ENCODE data around the gene TMEM190. TPM values are rescaled to one million over a fixed set of nuclear protein-coding genes. Genes with fewer than 3 reads are reported as not detected.

The TMEM190 gene
- total RNA-seq, 1 experiment from 2014 or later, result not detected

- ChIA-PET RAD21 (ENCODE audit: low non-redundant PET in 1 of 2, low total read pairs in 2 of 2, uncharacterized antibody in 2 of 2, unreplicated experiment in 2 of 2) (interaction anchor here in 1 of 2 experiments (1.3 kb wide), 1 partner anchor 45 kb away, joined by 4 read pairs; the partner anchor contains the start of gene TMEM238), CTCF (interaction anchor here (0.7 to 1.5 kb wide), 6 partner anchors 10 to 198 kb away, joined by 3 to 15 read pairs (median 4); partner anchors contain the start of gene HSPBP1), POLR2A (interaction anchor here (0.6 to 1.6 kb wide), 16 partner anchors 10 to 235 kb away, joined by 3 to 18 read pairs (median 4); partner anchors contain the start of genes HSPBP1, PPP6R1, PTPRH and TMEM238)
- peaks cover 9 to 33% of the 10 kb centered on the region in 2 experiments for H3K4me1 ChIP-seq (ENCODE audit: control insufficient read depth in 1 of 2, insufficient read depth in 2 of 2, low read length in 2 of 2)
- H2AFZ ChIP-seq (ENCODE audit: low read depth, low read length, poor library complexity, severe bottlenecking), result peak within 1 kb of the TSS; percentile 70
- no peaks in the 10 kb centered on the region for H4K20me1 ChIP-seq (ENCODE audit: insufficient read depth)
- H3K79me2 ChIP-seq (ENCODE audit: insufficient read depth, low read length), result peaks cover 9% of the 10 kb centered on the region; the same call in 1 of the 2 replicates
- H3K27me3 ChIP-seq (ENCODE audit: insufficient read depth, low read length), result no peaks in the 10 kb centered on the region
- peak within 1 kb of the TSS; percentile 85 for H3K9ac ChIP-seq (ENCODE audit: low read length)
- ATAC-seq (peak; percentile 85), DNase-seq (ENCODE audit: low read depth, low spot score) (peak; percentile 100)
- no peaks in the 10 kb centered on the region for H3K9me2 ChIP-seq (ENCODE audit: insufficient read depth)
- peak within 1 kb of the TSS; percentile 74 to 83 for H3K4me3 ChIP-seq (replicated peaks in 1 of 2; ENCODE audit: low read depth in 1 of 2, low read length in 2 of 2)
- H3K9me3 ChIP-seq (ENCODE audit: control insufficient read depth in 1 of 2, insufficient read depth in 1 of 2, low read depth in 1 of 2, low read length in 2 of 2), result no peaks in the 10 kb centered on the region
- peak within 1 kb of the TSS; percentile 98 for H3K4me2 ChIP-seq (ENCODE audit: low read length)
- H3K27ac ChIP-seq (ENCODE audit: low read depth, low read length), result peak within 1 kb of the TSS; percentile 92
- H3K36me3 ChIP-seq (ENCODE audit: control insufficient read depth in 1 of 2, insufficient read depth in 2 of 2, low read length in 2 of 2), result peaks cover 4 to 5% of the 10 kb centered on the region in 2 experiments; a peak in 3 of 4 replicates
- intact Hi-C loops (cut with micrococcal nuclease), result loop anchor here (2.0 kb wide), 1 partner anchor 46 kb away; the partner anchor contains the start of genes RPL28 and TMEM238
- TF ChIP-seq CBX3 (IDR thresholded peaks at IDR 0.05; ENCODE audit: low read depth) (no peak), EGR1 (IDR thresholded peaks at IDR 0.05; ENCODE audit: low read depth) (peak; percentile 86), EZH2 (IDR thresholded peaks at IDR 0.05) (no peak), EZH2phosphoT487 (IDR thresholded peaks at IDR 0.05; ENCODE audit: borderline replicate concordance) (no peak), CTCF (IDR thresholded peaks at IDR 0.05 in 2 of 3, conservative IDR thresholded peaks at IDR 0.05 in 1 of 3; ENCODE audit: borderline replicate concordance in 1 of 3, insufficient read depth in 1 of 3, low read depth in 2 of 3, low read length in 2 of 3) (0 out of 6 replicates have a peak, but pooled peaks of 1 of the 3 experiments have one; percentile 17), SP1 (IDR thresholded peaks at IDR 0.05; ENCODE audit: low read depth) (peak; percentile 99), TCF7L2 (IDR thresholded peaks at IDR 0.05; ENCODE audit: borderline replicate concordance, extremely low read depth, insufficient read depth, insufficient read length) (peak; percentile 73), MAX (IDR thresholded peaks at IDR 0.05) (no peak), FOSL1 (IDR thresholded peaks at IDR 0.05; ENCODE audit: low read depth) (no peak), POLR2AphosphoS5 (IDR thresholded peaks at IDR 0.05; ENCODE audit: low read depth, low read length) (peak; percentile 45), ATF3 (IDR thresholded peaks at IDR 0.05) (no peak), JUND (IDR thresholded peaks at IDR 0.05) (no peak), POLR2A (IDR thresholded peaks at IDR 0.05; ENCODE audit: borderline replicate concordance, extremely low read depth, insufficient read depth, insufficient read length) (peak; percentile 31)
- BruUV-seq (replicated peaks), result no TSS peak
Observed at GRCh38 chr19:55339105-55339888, 37.3 kb upstream of the TMEM190 start, which contains the start of gene KMT5C. TSS of gene KMT5C (plus strand) at chr19:55339876. CDS start at chr19:55341937, 2,061 bp downstream.
